K562 (cell line): ENCODE measurements around the gene MAP1LC3B. TPM values are rescaled to one million over a fixed set of nuclear protein-coding genes. Genes with fewer than 3 reads are reported as not detected.
A peak's percentile ranks its signal among the peaks of the same experiment; 100 is the strongest.

Source experiments
- CXXC5 ChIP-seq: fragments of 250-450 bp; sonication (Bioruptor Pico); IDR thresholded peaks from 2 replicates; pipeline ENCODE4 v1.8.0; 2022; ENCODE audit warnings: inconsistent platforms, mild to moderate bottlenecking, moderate library complexity
- EGR1 ChIP-seq: fragments of 450-650 bp; conservative IDR thresholded peaks from 2 replicates; pipeline ENCODE4 v1.6.1; 2017; ENCODE audit warnings: mild to moderate bottlenecking
- ELF2 ChIP-seq: fragments of 250-450 bp; sonication (Bioruptor Pico); IDR thresholded peaks from 2 replicates; pipeline ENCODE4 v1.5.0; 2021; ENCODE audit warnings: mild to moderate bottlenecking
- FOXA1 ChIP-seq: fragments of 450-650 bp; IDR thresholded peaks from 2 replicates; pipeline ENCODE4 v1.6.1; 2016; ENCODE audit warnings: mild to moderate bottlenecking, borderline replicate concordance
- HMGN3 ChIP-seq: IDR thresholded peaks from 2 replicates; pipeline ENCODE4 v1.6.1; 2011; ENCODE audit warnings: borderline replicate concordance, low read depth, mild to moderate bottlenecking, mixed read lengths, low read length; ENCODE audit not compliant: insufficient read length; ENCODE audit errors: extremely low read depth
- KLF13 ChIP-seq: fragments of 450-650 bp; IDR thresholded peaks from 2 replicates; pipeline ENCODE4 v1.6.1; 2016; ENCODE audit warnings: missing genetic modification characterization, low read depth, mild to moderate bottlenecking, missing compliant biosample characterization, moderate library complexity, borderline replicate concordance
- MED1 ChIP-seq: sonication (generic); formaldehyde crosslinking; IDR thresholded peaks from 2 replicates; pipeline ENCODE4 v1.8.1; 2023; ENCODE audit warnings: missing genetic modification reagents, borderline replicate concordance
- PRPF4 ChIP-seq: fragments of 200-400 bp; formaldehyde crosslinking; IDR thresholded peaks from one replicate; pipeline ENCODE4 v1.6.1; 2017; ENCODE audit warnings: low read length, low read depth, mild to moderate bottlenecking; ENCODE audit not compliant: insufficient read depth, poor library complexity, severe bottlenecking
- SMAD1 ChIP-seq: fragments of 150-350 bp; IDR thresholded peaks from 2 replicates; pipeline ENCODE4 v1.6.1; 2014; ENCODE audit warnings: low read length, low read depth; ENCODE audit not compliant: partially characterized antibody
- TAF9B ChIP-seq: fragments of 450-650 bp; IDR thresholded peaks from 2 replicates; pipeline ENCODE4 v1.6.1; 2018; ENCODE audit warnings: mild to moderate bottlenecking; ENCODE audit not compliant: partially characterized antibody
- USF1 ChIP-seq: sonication (generic); formaldehyde crosslinking; IDR thresholded peaks from 2 replicates; pipeline ENCODE4 v1.9.0; 2022; ENCODE audit warnings: mild to moderate bottlenecking, missing genetic modification reagents
- ZNF253 ChIP-seq: fragments of 250-450 bp; sonication (Bioruptor Pico); conservative IDR thresholded peaks from 2 replicates; pipeline ENCODE4 v1.6.1; 2021; ENCODE audit warnings: mild to moderate bottlenecking
- polyA plus RNA-seq, 8 experiments: library from polyadenylated mRNA; depleted of rRNA in 4 of 8; stranded (reverse) in 5 of 8; unstranded in 3 of 8; fragments of >200 nt; fragmentation: Nextera tagmentation in 2 of 8; fragmentation: Illumina TruSeq in 1 of 8; extraction: Ambion mirVana in 2 of 8; extraction: Trizol in 1 of 8; gene quantifications; 2 replicates each; pipeline versions ENCODE4 v1.2.1 to v1.2.3, GENCODE V29; 2011 to 2014; ENCODE audit warnings: inconsistent platforms in 1 of 8, missing spikeins in 1 of 8
- total RNA-seq, 7 experiments: library from RNA; depleted of rRNA in 6 of 7; stranded (reverse); fragments of >200 nt in 6 of 7; fragmentation: Illumina TruSeq in 2 of 7; extraction: Trizol in 2 of 7; gene quantifications; 2 replicates each; pipeline versions ENCODE4 v1.2.1 to v1.2.3, GENCODE V29; 2011 to 2021; ENCODE audit warnings: low replicate concordance in 1 of 7
- TF ChIP-seq, protein P1 (sequence below), 2 experiments: fragments of 450-650 bp in 1 of 2; IDR thresholded peaks; 2 replicates each; pipeline ENCODE4 v1.6.1; 2011 to 2017; ENCODE audit warnings: low read depth in 2 of 2, antibody characterized with exemption in 1 of 2, borderline replicate concordance in 1 of 2, low read length in 1 of 2, mild to moderate bottlenecking in 1 of 2, mixed read lengths in 1 of 2; ENCODE audit not compliant: control insufficient read depth in 1 of 2

MAP1LC3B gene
- total and polyA plus RNA-seq, 9 of the 15 experiments (the other 6 are each of a cell fraction or from before 2014, with no cell fraction given), result 16.0 to 81.5 (median 36.7) TPM

DNA sequence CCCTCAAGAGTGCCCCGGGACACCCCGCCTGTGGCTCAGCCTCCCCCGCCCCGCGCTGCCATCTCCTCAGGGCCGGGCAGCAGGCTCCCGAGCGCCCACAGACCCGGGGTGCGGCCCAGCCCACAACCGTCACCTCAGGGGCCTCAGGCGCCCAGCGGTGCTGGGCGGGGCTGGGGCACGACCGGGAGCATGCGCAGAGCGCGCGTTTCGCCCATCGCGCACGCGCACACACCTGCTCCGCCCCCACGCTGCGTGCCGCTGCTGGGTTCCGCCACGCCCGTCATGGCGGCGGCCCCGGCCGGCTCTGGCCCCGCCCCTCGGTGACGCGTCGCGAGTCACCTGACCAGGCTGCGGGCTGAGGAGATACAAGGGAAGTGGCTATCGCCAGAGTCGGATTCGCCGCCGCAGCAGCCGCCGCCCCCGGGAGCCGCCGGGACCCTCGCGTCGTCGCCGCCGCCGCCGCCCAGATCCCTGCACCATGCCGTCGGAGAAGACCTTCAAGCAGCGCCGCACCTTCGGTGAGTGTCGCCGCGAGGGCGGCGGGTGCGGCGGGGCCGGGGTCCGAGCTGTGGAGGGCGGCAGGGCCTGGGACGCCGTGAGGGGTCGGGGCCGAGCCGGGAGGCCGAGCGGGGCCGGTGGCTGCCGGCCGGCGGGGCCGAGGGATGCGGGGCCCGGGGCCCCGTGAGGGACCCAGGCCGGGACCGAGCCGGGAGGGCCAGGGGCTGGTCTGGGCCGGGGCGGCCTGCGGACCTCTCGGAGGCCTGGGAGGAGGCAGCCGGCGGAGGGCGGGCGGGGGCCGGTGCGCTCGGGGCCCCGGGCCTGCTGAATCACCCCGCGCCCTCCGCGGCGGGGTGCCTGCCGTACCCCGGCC lies at the start of gene MAP1LC3B (continued):
- TF ChIP-seq, protein P1, sequence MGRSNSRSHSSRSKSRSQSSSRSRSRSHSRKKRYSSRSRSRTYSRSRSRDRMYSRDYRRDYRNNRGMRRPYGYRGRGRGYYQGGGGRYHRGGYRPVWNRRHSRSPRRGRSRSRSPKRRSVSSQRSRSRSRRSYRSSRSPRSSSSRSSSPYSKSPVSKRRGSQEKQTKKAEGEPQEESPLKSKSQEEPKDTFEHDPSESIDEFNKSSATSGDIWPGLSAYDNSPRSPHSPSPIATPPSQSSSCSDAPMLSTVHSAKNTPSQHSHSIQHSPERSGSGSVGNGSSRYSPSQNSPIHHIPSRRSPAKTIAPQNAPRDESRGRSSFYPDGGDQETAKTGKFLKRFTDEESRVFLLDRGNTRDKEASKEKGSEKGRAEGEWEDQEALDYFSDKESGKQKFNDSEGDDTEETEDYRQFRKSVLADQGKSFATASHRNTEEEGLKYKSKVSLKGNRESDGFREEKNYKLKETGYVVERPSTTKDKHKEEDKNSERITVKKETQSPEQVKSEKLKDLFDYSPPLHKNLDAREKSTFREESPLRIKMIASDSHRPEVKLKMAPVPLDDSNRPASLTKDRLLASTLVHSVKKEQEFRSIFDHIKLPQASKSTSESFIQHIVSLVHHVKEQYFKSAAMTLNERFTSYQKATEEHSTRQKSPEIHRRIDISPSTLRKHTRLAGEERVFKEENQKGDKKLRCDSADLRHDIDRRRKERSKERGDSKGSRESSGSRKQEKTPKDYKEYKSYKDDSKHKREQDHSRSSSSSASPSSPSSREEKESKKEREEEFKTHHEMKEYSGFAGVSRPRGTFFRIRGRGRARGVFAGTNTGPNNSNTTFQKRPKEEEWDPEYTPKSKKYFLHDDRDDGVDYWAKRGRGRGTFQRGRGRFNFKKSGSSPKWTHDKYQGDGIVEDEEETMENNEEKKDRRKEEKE (IDR thresholded peaks at IDR 0.05; ENCODE audit: borderline replicate concordance in 1 of 2, control insufficient read depth in 1 of 2, low read depth in 2 of 2, low read length in 1 of 2), result no peak
- TF ChIP-seq MED1 (CRISPR knock-in tag), result peak; percentile 91; the same call in 1 of the 2 replicates
- peak; percentile 93 for TF ChIP-seq USF1 (CRISPR knock-in tag)
- TF ChIP-seq HMGN3, result peak; percentile 93
- no peak for TF ChIP-seq FOXA1
- TF ChIP-seq CXXC5 (CRISPR knock-in tag), result peak; percentile 99
- TF ChIP-seq PRPF4, result peak; percentile 63
- TF ChIP-seq ELF2 (CRISPR knock-in tag), result peak; percentile 100
- peak; percentile 80 for TF ChIP-seq EGR1
- TF ChIP-seq ZNF253 (CRISPR knock-in tag), result no peak
- TF ChIP-seq TAF9B, result peak; percentile 61
- peak; percentile 51 for TF ChIP-seq SMAD1
- TF ChIP-seq KLF13 (tag), result peak; percentile 34; the same call in 1 of the 2 replicates
